BLaER1 (cell line): ENCODE data around the gene SLC26A8.
A peak's percentile ranks its signal among the peaks of the same experiment; 100 is the strongest.
"Not testable (repeated sequence)": the region's sequence is repeated elsewhere in the genome, so short reads cannot be mapped to it uniquely, and the experiment has no call there.

Source experiments
- H3K27ac ChIP-seq: shearing (Covaris generic); formaldehyde crosslinking; 2 replicates; pipeline ENCODE4 v1.8.1; 2022
- H3K27me3 ChIP-seq: shearing (Covaris generic); formaldehyde crosslinking; 2 replicates; pipeline ENCODE4 v1.8.1; 2022
- H3K36me3 ChIP-seq: shearing (Covaris generic); formaldehyde crosslinking; 2 replicates; pipeline ENCODE4 v1.8.1; 2022
- H3K4me1 ChIP-seq: shearing (Covaris generic); formaldehyde crosslinking; 2 replicates; pipeline ENCODE4 v1.8.1; 2022
- H3K4me2 ChIP-seq: shearing (Covaris generic); formaldehyde crosslinking; 2 replicates; pipeline ENCODE4 v1.8.1; 2022
- H3K4me3 ChIP-seq: shearing (Covaris generic); formaldehyde crosslinking; 2 replicates; pipeline ENCODE4 v1.8.1; 2022
- H3K9ac ChIP-seq: shearing (Covaris generic); formaldehyde crosslinking; 2 replicates; pipeline ENCODE4 v1.8.1; 2022
- H3K9me3 ChIP-seq: shearing (Covaris generic); formaldehyde crosslinking; 2 replicates; pipeline ENCODE4 v1.8.1; 2022
- H4K20me1 ChIP-seq: shearing (Covaris generic); formaldehyde crosslinking; 2 replicates; pipeline ENCODE4 v1.8.1; 2022
- Cebpa-rat ChIP-seq: shearing (Covaris generic); IDR thresholded peaks from 2 replicates; pipeline ENCODE4 v1.8.1; 2022

The SLC26A8 gene

DNA sequence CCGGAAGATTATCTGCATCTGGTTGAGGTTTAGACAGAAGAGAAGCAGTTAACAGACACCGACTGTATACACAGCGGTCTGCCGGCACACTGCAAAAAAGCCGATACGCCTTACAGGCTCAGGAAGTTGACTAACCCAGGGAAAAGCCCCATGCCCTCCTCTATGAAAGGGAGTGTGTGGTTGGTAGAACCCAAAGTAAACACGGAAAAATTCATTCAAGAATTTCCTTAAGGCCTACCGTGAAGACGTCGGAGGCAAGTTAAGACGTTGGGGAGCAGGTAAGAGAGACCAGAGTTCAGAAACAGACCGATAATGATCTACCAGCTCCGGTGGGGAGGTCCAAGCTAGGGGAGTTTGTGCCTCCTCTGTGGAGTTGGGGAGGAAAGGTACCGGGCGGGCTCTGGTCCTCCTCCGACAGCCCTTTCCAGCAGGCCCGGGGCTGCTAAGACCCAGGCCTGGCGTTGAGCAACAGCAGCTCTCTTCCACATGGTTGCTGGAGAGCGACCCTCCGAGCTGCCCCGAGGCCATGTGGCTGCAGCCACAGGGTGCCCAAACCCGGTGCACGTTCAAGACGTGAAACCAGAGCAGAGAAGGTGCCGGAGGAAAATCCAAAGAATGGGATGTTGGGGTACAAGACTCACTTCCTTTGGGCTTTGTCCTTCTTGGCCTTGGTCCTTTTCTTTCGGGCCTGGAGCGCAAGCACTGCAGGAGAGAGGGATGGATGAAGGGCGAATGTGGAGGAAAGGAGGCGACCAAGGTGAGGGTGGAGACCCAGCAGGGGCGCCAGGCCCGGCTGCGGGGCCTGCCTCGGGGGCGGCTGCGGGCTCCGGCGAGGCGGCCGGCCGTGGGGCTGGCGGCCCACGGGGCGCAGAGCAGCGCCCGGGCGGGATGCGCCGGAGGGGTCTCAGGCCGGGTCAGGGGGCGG is 104.4 kb downstream of the SLC26A8 start:
- H3K27me3 ChIP-seq = no peaks in the 10 kb centered on the region
- peaks cover 35% of the 10 kb centered on the region for H3K4me1 ChIP-seq
- H3K4me2 ChIP-seq = peak overlapping the region; percentile 80
- peaks cover 30% of the 10 kb centered on the region for H3K36me3 ChIP-seq
- peaks cover 6% of the 10 kb centered on the region; the same call in 1 of the 2 replicates for H3K9me3 ChIP-seq
- peak overlapping the region; percentile 87 for H3K4me3 ChIP-seq
- peak overlapping the region; percentile 89 for H3K27ac ChIP-seq
- no peak for TF ChIP-seq Cebpa-rat
- H4K20me1 ChIP-seq = peaks cover 50% of the 10 kb centered on the region
- H3K9ac ChIP-seq = peak overlapping the region; percentile 89

DNA sequence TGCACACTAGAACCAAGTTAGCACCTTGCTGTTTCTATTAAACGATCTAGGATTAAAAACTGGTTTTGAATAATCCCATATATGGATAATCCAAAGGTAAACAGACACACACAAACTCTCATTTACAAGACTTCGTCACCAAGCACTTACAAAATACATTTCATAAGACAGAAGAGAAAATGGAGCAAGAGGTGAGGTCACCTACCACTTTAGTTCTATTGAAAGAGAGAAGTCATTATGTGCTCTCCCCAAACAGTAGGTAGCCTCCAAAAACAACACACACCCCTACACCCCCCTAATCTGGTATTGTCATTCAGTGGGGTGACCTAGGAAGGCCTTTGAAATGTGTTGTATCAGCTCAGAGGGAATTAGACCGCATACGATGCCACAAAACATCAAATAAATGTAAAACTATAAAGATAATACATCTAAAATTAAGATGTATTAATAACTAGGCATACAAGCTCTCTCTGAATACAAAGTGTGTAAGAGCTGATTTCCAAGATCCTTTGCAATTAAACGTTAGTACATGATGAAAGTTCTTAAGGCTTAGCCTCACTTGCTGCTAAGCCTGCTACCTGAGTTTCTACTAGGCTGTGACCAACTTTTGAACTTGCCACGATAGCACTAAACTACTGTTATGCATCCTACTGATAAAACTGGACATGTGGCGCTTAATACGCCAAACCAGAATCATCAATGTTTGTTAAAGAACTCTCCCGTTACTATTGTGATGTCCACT is 105.2 kb downstream of the SLC26A8 start:
- Histone ChIP-seq H4K20me1 (peaks cover 50% of the 10 kb centered on the region), H3K9ac (peak overlapping the region; percentile 89), H3K4me1 (peaks cover 35% of the 10 kb centered on the region), H3K4me2 (peak overlapping the region; percentile 80), H3K27ac (peak overlapping the region; percentile 89), H3K27me3 (no peaks in the 10 kb centered on the region), H3K36me3 (peaks cover 39% of the 10 kb centered on the region), H3K4me3 (peak overlapping the region; percentile 87), H3K9me3 (peaks cover 14% of the 10 kb centered on the region)
- no peak for TF ChIP-seq Cebpa-rat

DNA sequence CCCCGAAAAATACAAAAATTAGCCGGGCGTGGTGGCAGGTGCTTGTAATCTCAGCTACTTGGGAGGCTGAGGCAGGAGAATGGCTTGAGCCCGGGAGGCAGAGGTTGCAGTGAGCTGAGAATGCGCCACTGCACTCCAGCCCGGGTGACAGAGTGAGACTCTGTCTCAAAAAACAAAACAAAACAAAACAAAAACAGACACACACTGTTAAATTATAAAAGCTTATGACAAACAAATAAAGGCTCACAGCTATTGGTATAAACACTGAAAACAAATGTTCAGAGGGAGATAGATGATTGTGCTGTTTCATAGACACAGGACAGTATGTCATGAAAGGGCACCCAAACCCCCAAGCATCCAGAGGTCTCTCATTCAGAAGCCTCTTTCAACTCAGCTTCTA is 107.5 kb downstream of the SLC26A8 start:
- H4K20me1 ChIP-seq = peaks cover 50% of the 10 kb centered on the region
- H3K4me2 ChIP-seq = peak overlapping the region; percentile 80
- peaks cover 32% of the 10 kb centered on the region for H3K4me1 ChIP-seq
- H3K27me3 ChIP-seq, H3K4me3 ChIP-seq, H3K27ac ChIP-seq, H3K9ac ChIP-seq: not testable (repeated sequence)
- peaks cover 62% of the 10 kb centered on the region for H3K36me3 ChIP-seq
- peaks cover 38% of the 10 kb centered on the region for H3K9me3 ChIP-seq

DNA sequence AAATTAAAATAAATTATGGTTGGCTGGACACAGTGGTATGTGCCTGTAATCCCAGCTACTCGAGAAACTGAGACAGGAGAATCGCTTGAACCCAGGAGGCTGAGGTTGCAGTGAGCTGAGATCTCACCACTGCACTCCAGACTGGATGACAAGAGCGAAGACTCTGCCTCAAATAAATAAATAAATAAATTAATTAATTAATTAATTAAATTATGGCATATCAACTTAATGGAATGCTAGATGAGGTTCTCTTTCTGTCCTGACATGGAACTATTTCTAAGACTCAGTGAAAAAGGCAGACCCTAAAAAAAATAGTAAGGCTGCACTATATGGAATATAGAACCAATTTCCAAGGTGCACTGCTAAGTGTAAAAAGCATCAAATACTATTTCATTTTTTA is 108.4 kb downstream of the SLC26A8 start:
- Histone ChIP-seq H3K9ac (no peak overlapping the region), H3K9me3 (peaks cover 46% of the 10 kb centered on the region), H3K27me3 (no peaks in the 10 kb centered on the region), H3K27ac (no peak overlapping the region), H3K36me3 (peaks cover 71% of the 10 kb centered on the region), H4K20me1 (peaks cover 50% of the 10 kb centered on the region), H3K4me1 (peaks cover 25% of the 10 kb centered on the region), H3K4me2 (no peak overlapping the region), H3K4me3 (no peak overlapping the region)
- TF ChIP-seq Cebpa-rat = no peak

DNA sequence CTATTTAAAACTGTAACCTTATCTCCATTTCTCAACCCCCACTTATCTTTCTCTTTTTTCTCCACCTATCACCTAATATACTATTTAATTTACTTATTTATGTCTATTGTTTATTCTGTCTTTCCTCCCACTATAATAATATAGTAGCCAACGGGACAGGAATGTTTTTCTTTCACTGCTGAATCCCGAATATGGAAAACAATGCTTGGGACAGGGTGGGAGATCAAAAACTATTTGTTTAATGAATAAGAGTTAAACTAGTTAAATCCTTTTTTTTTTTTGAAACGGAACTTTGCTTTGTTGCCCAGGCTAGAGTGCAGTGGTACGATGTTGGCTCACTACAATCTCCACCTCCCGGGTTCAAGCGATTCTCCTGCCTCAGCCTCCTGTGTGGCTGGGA is 109.9 kb downstream of the SLC26A8 start:
- Histone ChIP-seq H3K27me3 (no peaks in the 10 kb centered on the region), H3K4me3 (no peak overlapping the region), H3K4me1 (peaks cover 24% of the 10 kb centered on the region), H3K4me2 (no peak overlapping the region), H3K27ac (no peak overlapping the region), H3K36me3 (peaks cover 86% of the 10 kb centered on the region), H4K20me1 (peaks cover 41% of the 10 kb centered on the region), H3K9me3 (peaks cover 61% of the 10 kb centered on the region), H3K9ac (no peak overlapping the region)
- no peak for TF ChIP-seq Cebpa-rat

DNA sequence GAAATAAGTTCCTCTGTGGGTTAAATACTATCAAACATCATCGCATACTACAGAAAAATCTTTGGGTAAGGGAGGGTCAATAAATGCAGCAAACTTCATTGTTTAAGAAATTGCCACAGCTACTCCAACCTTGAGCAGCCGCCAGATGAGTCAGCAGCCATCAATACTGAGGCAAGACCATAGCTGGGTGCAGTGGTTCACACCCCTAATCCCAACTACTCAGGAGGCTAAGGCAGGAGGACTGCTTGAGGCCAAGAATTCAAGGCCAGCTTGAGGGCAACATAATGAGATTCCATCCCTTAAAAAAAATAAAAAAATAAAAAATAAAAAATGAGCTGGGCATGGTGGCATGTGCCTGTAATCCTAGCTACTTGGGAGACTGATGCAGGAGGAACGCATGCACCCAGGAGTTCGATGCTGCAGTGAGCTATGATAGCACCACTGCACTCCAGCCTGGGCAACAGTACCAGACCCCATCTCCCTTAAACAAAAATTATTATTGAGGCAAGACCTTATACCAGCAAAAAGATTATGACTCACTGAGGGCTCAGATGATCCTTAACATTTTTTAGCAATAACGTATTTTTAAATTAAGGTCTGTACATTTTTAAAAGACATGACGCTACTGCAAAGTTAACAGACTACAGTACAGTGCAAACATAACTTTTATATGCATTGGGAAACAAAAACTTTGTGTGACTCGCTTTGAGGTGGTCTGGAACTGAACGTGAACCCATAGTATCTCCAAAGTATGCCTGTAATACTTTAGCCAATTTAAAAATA is 112.4 kb downstream of the SLC26A8 start:
- Histone ChIP-seq H3K36me3 (peaks cover 99% of the 10 kb centered on the region), H3K27me3 (no peaks in the 10 kb centered on the region), H3K4me1 (no peaks in the 10 kb centered on the region), H3K27ac (no peak overlapping the region), H3K9me3 (peaks cover 82% of the 10 kb centered on the region), H4K20me1 (peaks cover 36% of the 10 kb centered on the region), H3K4me2 (no peak overlapping the region), H3K4me3 (no peak overlapping the region), H3K9ac (no peak overlapping the region)
- TF ChIP-seq Cebpa-rat = no peak

DNA sequence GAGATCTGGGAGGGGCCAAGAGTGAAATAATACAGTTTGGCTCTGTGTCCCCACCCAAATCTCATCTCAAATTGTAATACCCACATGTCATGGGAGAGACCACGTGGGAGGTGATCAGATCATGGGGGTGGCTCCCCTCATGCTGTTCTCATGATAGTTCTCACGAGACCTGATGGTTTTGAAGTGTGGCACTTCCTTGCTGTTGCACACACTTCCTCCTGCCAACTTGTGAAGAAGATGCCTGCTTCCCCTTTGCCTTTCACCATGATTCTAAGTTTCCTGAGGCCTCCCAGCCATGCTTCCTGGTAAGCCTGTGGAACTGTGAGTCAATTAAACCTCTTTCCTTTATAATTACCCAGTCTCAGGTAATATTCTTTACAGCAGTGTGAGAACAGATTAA is 114.9 kb downstream of the SLC26A8 start:
- peak overlapping the region; percentile 29; the same call in 1 of the 2 replicates for H3K4me3 ChIP-seq
- not testable (repeated sequence) for H3K9ac ChIP-seq, H3K27ac ChIP-seq, H3K4me1 ChIP-seq, H3K27me3 ChIP-seq, H3K4me2 ChIP-seq
- H3K36me3 ChIP-seq = peaks cover 98% of the 10 kb centered on the region
- H3K9me3 ChIP-seq = peaks cover 71% of the 10 kb centered on the region
- H4K20me1 ChIP-seq = peaks cover 44% of the 10 kb centered on the region

DNA sequence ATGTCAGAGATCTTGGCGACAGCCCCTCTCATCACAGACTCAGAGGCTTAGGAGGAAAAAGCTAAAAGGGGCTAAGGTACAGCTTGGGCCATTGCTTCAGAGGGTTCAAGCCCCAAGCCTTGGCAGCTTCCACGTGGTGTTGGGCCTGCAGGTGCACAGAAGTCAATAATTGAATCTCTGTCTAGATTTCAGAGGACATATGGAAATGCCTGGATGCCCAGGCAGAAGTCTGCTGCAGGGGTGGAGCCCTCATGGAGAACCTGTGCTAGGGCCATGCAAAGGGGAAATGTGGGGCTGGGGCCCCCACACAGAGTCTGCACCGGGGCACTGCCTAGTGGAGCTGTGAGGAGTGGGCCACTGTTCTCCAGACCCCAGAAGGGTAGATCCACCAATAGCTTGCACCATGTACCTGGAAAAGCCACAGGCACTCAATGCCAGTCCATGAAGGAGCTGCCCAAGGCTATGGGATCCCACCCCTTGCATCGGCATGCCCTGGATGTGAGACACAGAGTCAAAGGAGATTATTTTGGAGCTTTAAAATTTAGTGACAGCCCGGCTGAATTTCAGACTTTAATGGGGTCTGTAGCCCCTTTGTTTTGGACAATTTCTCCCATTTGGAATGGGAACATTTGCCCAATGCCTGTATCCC is 115.6 kb downstream of the SLC26A8 start:
- peaks cover 98% of the 10 kb centered on the region for H3K36me3 ChIP-seq
- H3K4me1 ChIP-seq = not testable (repeated sequence)

DNA sequence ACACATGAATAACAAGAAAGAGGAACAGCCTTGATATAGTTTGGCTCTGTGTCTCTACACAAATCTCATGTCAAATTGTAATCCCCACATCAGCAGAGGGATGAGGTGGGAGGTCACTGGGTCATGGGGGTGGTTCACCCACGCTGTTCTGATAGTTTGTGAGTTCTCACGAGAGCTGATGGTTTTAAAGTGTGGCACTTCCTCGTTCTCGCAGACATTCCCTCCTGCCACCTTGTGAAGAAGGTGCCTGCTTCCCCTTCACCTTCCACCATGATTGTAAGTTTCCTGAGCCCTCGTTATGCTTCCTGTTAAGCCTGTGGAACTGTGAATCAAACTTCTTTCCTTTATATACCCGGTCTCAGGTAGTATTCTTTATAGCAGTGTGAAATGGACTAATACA is 116.7 kb downstream of the SLC26A8 start:
- no peaks in the 10 kb centered on the region for H3K27me3 ChIP-seq
- no peaks in the 10 kb centered on the region for H3K4me1 ChIP-seq
- H4K20me1 ChIP-seq = peaks cover 62% of the 10 kb centered on the region
- H3K4me3 ChIP-seq = no peak overlapping the region
- H3K9me3 ChIP-seq = peaks cover 53% of the 10 kb centered on the region
- H3K36me3 ChIP-seq = peaks cover 98% of the 10 kb centered on the region
- TF ChIP-seq Cebpa-rat = no peak
- H3K27ac ChIP-seq = no peak overlapping the region
- H3K4me2 ChIP-seq = no peak overlapping the region
- no peak overlapping the region for H3K9ac ChIP-seq

More for the DNA sequence above, 115.6 kb downstream of the SLC26A8 start:
- H3K27me3 ChIP-seq, H3K27ac ChIP-seq, H3K9ac ChIP-seq, H3K4me2 ChIP-seq: not testable (repeated sequence)
- Histone ChIP-seq H3K4me3 (0 out of 2 replicates have a peak overlapping the region, but pooled peaks have one; percentile 31), H4K20me1 (peaks cover 51% of the 10 kb centered on the region), H3K9me3 (peaks cover 64% of the 10 kb centered on the region)
